AG10803 (cell line): ENCODE data around the gene HSPA12A.

Source experiments
- DNase-seq: peaks from one replicate; pipeline ENCODE4 v3.0.0; 2010; ENCODE audit warnings: low read depth
- H3K4me3 ChIP-seq: 2 replicates; pipeline ENCODE4 v1.5.1; 2011; ENCODE audit warnings: mild to moderate bottlenecking, low read length, control low read depth
- TF ChIP-seq, protein P1 (sequence below): conservative IDR thresholded peaks from 2 replicates; pipeline ENCODE4 v1.5.1; 2011; ENCODE audit warnings: mild to moderate bottlenecking, low read length, control low read depth, inconsistent platforms

Gene HSPA12A

DNA sequence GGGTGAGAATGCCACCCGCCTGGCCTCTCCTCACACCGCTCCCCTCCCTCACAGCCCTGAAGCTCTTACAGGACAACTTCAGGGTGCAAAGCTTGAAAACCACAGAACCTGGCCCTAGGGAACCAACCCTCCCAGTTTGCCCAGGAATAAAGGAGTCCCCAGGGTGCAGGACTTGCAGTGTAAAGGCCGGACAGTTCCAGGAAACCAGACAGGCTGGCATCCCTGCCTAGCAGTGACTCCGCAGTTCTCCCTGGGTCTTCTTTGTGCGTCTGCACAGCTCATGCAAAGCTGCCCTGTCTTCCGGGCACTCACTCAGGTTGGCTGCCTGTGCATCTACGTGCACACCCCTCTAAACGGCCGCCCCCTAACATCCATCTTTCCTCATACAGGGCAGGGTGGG lies 36.1 kb downstream of the HSPA12A start:
- TF ChIP-seq, protein P1, sequence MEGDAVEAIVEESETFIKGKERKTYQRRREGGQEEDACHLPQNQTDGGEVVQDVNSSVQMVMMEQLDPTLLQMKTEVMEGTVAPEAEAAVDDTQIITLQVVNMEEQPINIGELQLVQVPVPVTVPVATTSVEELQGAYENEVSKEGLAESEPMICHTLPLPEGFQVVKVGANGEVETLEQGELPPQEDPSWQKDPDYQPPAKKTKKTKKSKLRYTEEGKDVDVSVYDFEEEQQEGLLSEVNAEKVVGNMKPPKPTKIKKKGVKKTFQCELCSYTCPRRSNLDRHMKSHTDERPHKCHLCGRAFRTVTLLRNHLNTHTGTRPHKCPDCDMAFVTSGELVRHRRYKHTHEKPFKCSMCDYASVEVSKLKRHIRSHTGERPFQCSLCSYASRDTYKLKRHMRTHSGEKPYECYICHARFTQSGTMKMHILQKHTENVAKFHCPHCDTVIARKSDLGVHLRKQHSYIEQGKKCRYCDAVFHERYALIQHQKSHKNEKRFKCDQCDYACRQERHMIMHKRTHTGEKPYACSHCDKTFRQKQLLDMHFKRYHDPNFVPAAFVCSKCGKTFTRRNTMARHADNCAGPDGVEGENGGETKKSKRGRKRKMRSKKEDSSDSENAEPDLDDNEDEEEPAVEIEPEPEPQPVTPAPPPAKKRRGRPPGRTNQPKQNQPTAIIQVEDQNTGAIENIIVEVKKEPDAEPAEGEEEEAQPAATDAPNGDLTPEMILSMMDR = no peak
- no peak for DNase-seq
- no peak overlapping the region for H3K4me3 ChIP-seq

DNA sequence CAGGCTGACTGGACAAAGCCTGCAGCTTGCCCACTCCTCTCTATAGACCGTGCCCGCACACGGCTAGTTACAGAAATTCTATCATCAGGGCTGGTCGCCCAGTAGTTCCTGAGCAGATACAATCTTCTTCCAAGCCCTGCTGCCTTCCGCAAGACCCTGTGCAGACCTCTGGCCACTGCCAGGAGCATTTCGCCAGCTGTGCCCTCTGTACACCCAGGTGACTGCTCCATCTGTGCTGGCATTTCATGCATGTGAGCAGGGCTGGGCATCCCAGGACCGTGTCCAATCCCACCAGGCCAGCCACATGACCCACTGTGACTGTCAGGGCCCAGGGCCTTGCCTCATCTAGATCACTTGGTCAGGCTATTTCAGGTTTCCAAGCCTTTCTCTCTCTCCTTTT lies 36.9 kb downstream of the HSPA12A start:
- H3K4me3 ChIP-seq = no peak overlapping the region
- no peak for DNase-seq
- TF ChIP-seq, protein P1 = no peak

DNA sequence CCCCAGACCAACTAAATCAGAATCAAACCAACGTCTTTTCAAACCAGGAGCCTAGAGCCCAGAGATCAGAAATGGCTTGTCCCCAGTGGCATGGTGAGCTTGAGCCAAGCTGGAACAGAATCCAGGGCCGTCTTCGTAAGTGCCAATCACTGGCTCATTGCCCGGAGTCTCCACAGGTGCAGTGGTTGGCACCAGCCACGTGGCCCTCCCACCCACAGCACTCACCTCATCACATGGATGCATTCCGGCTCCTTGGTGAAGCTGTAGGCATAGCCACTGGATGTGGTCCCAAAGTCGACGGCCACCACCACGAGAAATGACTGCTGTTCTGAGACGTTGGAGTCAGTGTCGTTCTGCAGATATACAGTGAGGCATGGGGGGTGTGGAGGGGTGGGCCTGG lies 37.4 kb downstream of the HSPA12A start:
- TF ChIP-seq, protein P1 = no peak
- no peak for DNase-seq

DNA sequence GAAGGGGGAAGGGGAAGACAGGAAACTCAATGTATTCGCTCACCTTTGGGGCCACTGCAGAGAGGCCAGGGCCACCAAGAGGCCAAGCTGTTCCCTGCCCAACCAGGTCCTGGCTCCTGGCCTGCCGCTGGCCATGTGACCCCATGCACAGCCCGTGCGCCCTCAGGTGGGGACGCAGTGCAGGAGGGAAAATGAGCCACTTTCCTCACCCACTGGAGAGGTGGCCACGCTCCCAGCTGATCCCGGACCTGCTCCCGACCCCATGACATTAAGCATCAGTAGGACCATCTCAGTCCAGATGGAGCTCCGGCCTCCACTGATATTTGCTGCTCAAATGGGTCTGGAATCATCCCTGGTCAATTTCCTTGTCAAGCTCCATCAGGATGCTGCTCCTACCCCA lies 40.2 kb downstream of the HSPA12A start:
- no peak overlapping the region for H3K4me3 ChIP-seq
- DNase-seq = no peak
- TF ChIP-seq, protein P1 = no peak

More for the DNA sequence above, 37.4 kb downstream of the HSPA12A start:
- H3K4me3 ChIP-seq = no peak overlapping the region

DNA sequence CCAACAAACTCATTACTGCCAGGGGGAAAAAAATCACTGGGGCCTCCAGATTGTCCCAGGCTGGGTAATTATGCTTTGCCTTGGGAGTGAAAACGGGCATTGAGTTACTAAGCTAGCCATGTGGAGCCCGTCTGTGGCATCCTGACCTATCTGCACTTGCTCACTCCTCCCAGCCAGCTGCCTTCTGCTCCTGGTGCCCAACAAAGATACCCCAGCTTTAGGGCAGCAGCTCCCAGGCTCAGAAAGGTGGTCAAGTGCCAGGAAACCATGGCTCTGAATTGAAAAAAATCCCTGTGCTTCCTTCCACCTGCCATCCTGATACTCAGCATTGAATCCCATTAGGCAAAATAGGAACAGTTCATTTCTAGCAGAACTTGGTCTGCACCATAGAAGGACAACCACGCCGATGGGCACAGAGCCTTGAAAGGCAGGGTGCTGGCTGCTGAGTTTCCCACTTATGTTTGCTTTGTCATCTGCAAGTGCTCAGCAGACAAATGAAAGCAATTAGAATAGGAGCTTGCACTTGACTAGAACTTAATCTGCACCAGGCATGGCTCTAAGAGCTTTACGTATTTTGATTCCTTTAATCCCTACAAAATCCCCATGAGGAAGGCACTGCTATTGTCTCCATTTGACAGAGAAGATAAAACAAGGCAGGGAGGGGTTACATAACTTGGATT lies 42.8 kb downstream of the HSPA12A start:
- no peak for DNase-seq
- TF ChIP-seq, protein P1 = no peak

DNA sequence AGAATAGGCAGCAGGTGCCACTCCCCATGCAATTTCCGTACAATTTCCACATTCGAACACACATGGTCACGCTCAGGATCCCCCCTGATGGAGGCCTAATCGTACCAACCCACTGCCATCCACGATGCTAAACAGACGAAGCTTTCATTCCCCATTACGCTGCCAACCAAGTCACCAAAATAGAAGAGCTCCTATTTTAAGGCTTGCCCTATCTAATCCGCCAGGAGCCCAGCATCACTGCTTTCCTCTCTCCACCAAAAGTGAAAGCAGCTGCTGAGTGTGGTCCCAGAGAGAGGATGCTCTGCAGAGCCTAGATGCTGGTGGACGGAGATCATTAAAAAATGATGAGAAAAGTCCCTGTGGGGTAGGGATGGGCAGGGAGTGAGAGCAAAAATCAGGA lies 43.3 kb downstream of the HSPA12A start:
- no peak for DNase-seq
- TF ChIP-seq, protein P1 = no peak
- no peak overlapping the region for H3K4me3 ChIP-seq

More for the DNA sequence above, 42.8 kb downstream of the HSPA12A start:
- H3K4me3 ChIP-seq = no peak overlapping the region

DNA sequence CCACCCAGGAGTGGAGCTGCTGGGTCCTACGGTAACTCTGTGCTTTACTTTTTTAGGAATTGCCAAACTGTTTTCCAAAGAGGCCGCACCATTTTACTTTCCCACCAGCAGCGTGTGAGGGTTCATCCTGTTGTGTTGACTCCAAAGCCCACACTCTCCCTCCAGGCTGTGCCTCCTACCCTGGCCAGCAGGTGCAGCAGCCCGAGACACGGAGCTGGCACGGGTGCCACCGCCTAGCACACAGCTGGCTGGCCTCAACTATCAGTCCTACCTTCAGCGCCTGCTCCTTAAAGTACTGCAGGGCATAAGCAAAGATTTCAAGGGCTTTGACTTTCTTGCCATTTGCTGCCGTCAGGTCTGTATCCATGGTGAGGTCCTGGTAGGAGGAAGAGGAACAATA lies 44.0 kb downstream of the HSPA12A start:
- no peak for DNase-seq
- TF ChIP-seq, protein P1 = no peak

More for the DNA sequence above, 44.0 kb downstream of the HSPA12A start:
- no peak overlapping the region for H3K4me3 ChIP-seq
